SK-N-DZ (cell line): ENCODE data around the gene LCN12.

Experiments
- DNase-seq: peaks from one replicate; pipeline ENCODE4 v3.0.0-alpha.2; 2015; ENCODE audit warnings: low spot score

The LCN12 gene

GRCh38 chr9:136957901-136958300, 5.8 kb downstream of the LCN12 start:
- DNase-seq: no peak

GRCh38 chr9:136958473-136958872, 6.4 kb downstream of the LCN12 start:
- DNase-seq: no peak

GRCh38 chr9:136958898-136959850, 7.1 kb downstream of the LCN12 start:
- no peak for DNase-seq

- DNase-seq: no peak
These were observed 8.3 kb downstream of the LCN12 start for GRCh38 chr9:136960212-136960937.

- DNase-seq: no peak
These were observed 8.8 kb downstream of the LCN12 start for GRCh38 chr9:136960938-136961275.

- DNase-seq: no peak
These were observed 9.4 kb downstream of the LCN12 start for GRCh38 chr9:136961279-136962065.

- DNase-seq: no peak
These were observed 10.1 kb downstream of the LCN12 start for GRCh38 chr9:136962163-136962562.

GRCh38 chr9:136962701-136963248, 10.7 kb downstream of the LCN12 start:
- no peak for DNase-seq

GRCh38 chr9:136963341-136963740, 11.3 kb downstream of the LCN12 start:
- DNase-seq: no peak

- DNase-seq: no peak
These were observed 11.7 kb downstream of the LCN12 start for GRCh38 chr9:136963751-136964150.

GRCh38 chr9:136964171-136964689, 12.2 kb downstream of the LCN12 start:
- DNase-seq: no peak

GRCh38 chr9:136964833-136965422, 12.9 kb downstream of the LCN12 start:
- no peak for DNase-seq

- no peak for DNase-seq
These were observed 13.9 kb downstream of the LCN12 start for GRCh38 chr9:136965771-136966484.

- no peak for DNase-seq
These were observed 16.5 kb downstream of the LCN12 start for GRCh38 chr9:136968333-136969127.

- no peak for DNase-seq
These were observed 17.1 kb downstream of the LCN12 start for GRCh38 chr9:136969150-136969549.

GRCh38 chr9:136969774-136970173, 17.7 kb downstream of the LCN12 start:
- DNase-seq: no peak

- DNase-seq: no peak
These were observed 18.3 kb downstream of the LCN12 start for GRCh38 chr9:136970361-136970760.

- DNase-seq: no peak
These were observed 19.7 kb downstream of the LCN12 start for GRCh38 chr9:136971746-136972145.

- no peak for DNase-seq
These were observed 20.3 kb downstream of the LCN12 start for GRCh38 chr9:136972335-136972734.

- no peak for DNase-seq
These were observed 20.7 kb downstream of the LCN12 start for GRCh38 chr9:136972743-136973142.
